ENCODE data around the gene ZPBP.

Gene ZPBP

DNA sequence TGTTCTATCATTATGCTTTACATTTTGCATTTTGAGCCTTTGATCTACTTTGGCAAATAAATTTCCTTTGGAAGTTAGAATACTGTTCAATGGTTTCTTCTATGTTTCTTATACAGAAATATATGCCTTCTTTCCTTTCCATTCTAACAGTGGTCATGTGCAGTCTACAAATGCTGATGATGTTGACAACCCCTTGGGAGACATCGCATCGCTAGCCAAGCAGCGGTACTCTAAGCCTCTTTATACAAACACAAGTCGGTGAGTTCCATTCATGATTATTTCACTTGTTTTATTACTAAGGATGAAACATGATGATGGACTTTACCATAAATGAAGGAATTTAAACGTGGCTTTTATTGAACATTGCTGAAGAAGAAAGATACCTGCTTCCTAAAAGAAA lies 48.1 kb upstream of the ZPBP start:
- peak overlapping the region; percentile 69 for H3K4me3 ChIP-seq (ENCODE audit: low read length)
- no peaks in the 10 kb centered on the region for H3K27me3 ChIP-seq (ENCODE audit: low read depth, low read length)
- H3K4me1 ChIP-seq (ENCODE audit: low read length), result peaks cover 50% of the 10 kb centered on the region
- peak overlapping the region; percentile 24; the same call in 1 of the 2 replicates for H3K9ac ChIP-seq (ENCODE audit: low read length)
- no peaks in the 10 kb centered on the region for H3K79me2 ChIP-seq (ENCODE audit: low read length)
- H3K9me3 ChIP-seq (ENCODE audit: insufficient read depth, low read length), result peaks cover 5% of the 10 kb centered on the region; the same call in 1 of the 2 replicates
- peak overlapping the region; percentile 31 for H2AFZ ChIP-seq (ENCODE audit: low read depth, low read length)
- no peak for TF ChIP-seq EZH2phosphoT487 (IDR thresholded peaks at IDR 0.05; ENCODE audit: low read depth)
- TF ChIP-seq, protein P1, sequence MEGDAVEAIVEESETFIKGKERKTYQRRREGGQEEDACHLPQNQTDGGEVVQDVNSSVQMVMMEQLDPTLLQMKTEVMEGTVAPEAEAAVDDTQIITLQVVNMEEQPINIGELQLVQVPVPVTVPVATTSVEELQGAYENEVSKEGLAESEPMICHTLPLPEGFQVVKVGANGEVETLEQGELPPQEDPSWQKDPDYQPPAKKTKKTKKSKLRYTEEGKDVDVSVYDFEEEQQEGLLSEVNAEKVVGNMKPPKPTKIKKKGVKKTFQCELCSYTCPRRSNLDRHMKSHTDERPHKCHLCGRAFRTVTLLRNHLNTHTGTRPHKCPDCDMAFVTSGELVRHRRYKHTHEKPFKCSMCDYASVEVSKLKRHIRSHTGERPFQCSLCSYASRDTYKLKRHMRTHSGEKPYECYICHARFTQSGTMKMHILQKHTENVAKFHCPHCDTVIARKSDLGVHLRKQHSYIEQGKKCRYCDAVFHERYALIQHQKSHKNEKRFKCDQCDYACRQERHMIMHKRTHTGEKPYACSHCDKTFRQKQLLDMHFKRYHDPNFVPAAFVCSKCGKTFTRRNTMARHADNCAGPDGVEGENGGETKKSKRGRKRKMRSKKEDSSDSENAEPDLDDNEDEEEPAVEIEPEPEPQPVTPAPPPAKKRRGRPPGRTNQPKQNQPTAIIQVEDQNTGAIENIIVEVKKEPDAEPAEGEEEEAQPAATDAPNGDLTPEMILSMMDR (IDR thresholded peaks at IDR 0.05; ENCODE audit: low read depth, low read length), result no peak
- H3K27ac ChIP-seq (ENCODE audit: low read length), result no peak overlapping the region
- H4K20me1 ChIP-seq (ENCODE audit: insufficient read depth, low read length), result no peaks in the 10 kb centered on the region
- H3K36me3 ChIP-seq (replicated peaks; ENCODE audit: low read depth, low read length), result no peaks in the 10 kb centered on the region
- peak overlapping the region; percentile 79 for H3K4me2 ChIP-seq (ENCODE audit: low read length)

DNA sequence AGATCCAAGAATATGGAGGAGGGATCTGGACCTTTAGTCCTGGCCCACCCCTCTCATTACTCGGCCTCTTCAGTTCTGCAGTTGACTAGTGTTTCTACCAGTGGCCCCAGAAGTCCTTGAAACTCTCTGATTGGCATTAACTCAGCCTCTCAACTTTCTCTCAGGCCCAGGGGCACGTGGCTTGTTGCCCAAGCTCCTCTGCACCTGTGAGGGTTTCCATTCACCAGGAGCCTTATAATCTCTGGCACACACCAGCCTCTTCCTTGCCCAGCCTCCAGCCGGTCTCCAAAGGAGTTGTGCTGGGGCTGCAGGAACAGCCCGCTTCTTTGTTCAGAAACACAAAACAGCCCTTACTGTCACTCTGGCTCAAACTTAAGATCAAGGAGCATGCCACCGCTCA lies 47.6 kb upstream of the ZPBP start:
- TF ChIP-seq, protein P1 (IDR thresholded peaks at IDR 0.05; ENCODE audit: low read depth, low read length), result no peak
- TF ChIP-seq EZH2phosphoT487 (IDR thresholded peaks at IDR 0.05; ENCODE audit: low read depth), result no peak
- H4K20me1 ChIP-seq (ENCODE audit: insufficient read depth, low read length), result no peaks in the 10 kb centered on the region
- peaks cover 47% of the 10 kb centered on the region for H3K4me1 ChIP-seq (ENCODE audit: low read length)
- 0 out of 2 replicates have a peak overlapping the region, but pooled peaks have one; percentile 31 for H2AFZ ChIP-seq (ENCODE audit: low read depth, low read length)
- H3K36me3 ChIP-seq (replicated peaks; ENCODE audit: low read depth, low read length), result no peaks in the 10 kb centered on the region
- no peak overlapping the region for H3K9ac ChIP-seq (ENCODE audit: low read length)
- no peaks in the 10 kb centered on the region for H3K27me3 ChIP-seq (ENCODE audit: low read depth, low read length)
- H3K9me3 ChIP-seq (ENCODE audit: insufficient read depth, low read length), result peaks cover 5% of the 10 kb centered on the region; the same call in 1 of the 2 replicates
- H3K4me2 ChIP-seq (ENCODE audit: low read length), result 0 out of 2 replicates have a peak overlapping the region, but pooled peaks have one; percentile 79
- no peaks in the 10 kb centered on the region for H3K79me2 ChIP-seq (ENCODE audit: low read length)
- H3K4me3 ChIP-seq (ENCODE audit: low read length), result no peak overlapping the region
- no peak overlapping the region for H3K27ac ChIP-seq (ENCODE audit: low read length)

DNA sequence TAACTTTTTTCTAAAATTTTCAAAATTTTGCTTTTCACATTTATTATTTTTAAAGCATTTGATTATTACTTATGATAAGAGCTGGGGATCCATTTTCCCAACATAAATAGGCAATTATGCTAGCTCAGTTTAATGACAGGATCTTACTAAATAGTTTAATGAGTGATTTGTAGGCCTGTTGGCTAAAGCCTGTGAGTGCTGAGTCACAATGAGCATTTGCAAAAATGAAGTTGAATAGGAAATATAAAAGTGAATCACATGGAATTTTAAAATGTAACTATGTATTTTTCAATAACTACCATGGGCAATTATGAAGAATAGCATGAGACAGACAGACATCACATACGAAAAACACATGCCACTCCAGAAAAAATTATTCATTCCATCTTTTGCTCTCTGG lies 45.1 kb upstream of the ZPBP start:
- Histone ChIP-seq H3K4me2 (ENCODE audit: low read length) (no peak overlapping the region), H3K4me1 (ENCODE audit: low read length) (peaks cover 22% of the 10 kb centered on the region), H3K9ac (ENCODE audit: low read length) (no peak overlapping the region), H3K9me3 (ENCODE audit: insufficient read depth, low read length) (0 out of 2 replicates have a peak, but pooled peaks cover 5% of the 10 kb centered on the region), H3K27me3 (ENCODE audit: low read depth, low read length) (no peaks in the 10 kb centered on the region), H2AFZ (ENCODE audit: low read depth, low read length) (no peak overlapping the region), H3K4me3 (ENCODE audit: low read length) (no peak overlapping the region), H3K36me3 (replicated peaks; ENCODE audit: low read depth, low read length) (no peaks in the 10 kb centered on the region), H3K27ac (ENCODE audit: low read length) (no peak overlapping the region), H3K79me2 (ENCODE audit: low read length) (no peaks in the 10 kb centered on the region), H4K20me1 (ENCODE audit: insufficient read depth, low read length) (no peaks in the 10 kb centered on the region)
- no peak for TF ChIP-seq EZH2phosphoT487 (IDR thresholded peaks at IDR 0.05; ENCODE audit: low read depth)
- TF ChIP-seq, protein P1 (IDR thresholded peaks at IDR 0.05; ENCODE audit: low read depth, low read length), result no peak

DNA sequence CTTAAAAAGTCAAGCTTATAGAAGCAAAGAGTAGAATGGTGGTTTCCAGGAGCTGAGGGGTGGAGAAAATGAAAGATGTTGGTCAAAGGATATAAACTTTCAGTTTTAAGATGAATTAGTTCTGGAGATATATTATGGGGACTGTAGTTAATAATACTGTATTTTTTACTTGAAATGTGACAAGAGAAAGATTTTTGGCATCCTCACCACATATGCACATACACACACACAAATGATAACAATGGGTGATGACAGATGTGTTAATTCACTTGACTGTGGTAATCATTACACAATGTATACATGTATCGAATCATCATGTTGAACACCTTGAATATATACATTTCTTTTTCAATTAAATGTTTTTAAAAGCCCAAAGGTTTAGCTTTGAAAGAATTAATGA lies 32.7 kb upstream of the ZPBP start:
- no peak for TF ChIP-seq EZH2phosphoT487 (IDR thresholded peaks at IDR 0.05; ENCODE audit: low read depth)
- TF ChIP-seq, protein P1 (IDR thresholded peaks at IDR 0.05; ENCODE audit: low read depth, low read length), result no peak

More for the DNA sequence above, 32.7 kb upstream of the ZPBP start:
- H3K4me1 ChIP-seq (ENCODE audit: low read length), result peaks cover 7% of the 10 kb centered on the region
- no peaks in the 10 kb centered on the region for H3K36me3 ChIP-seq (replicated peaks; ENCODE audit: low read depth, low read length)
- no peaks in the 10 kb centered on the region for H3K27me3 ChIP-seq (ENCODE audit: low read depth, low read length)
- no peaks in the 10 kb centered on the region for H3K79me2 ChIP-seq (ENCODE audit: low read length)
- no peak overlapping the region for H3K9ac ChIP-seq (ENCODE audit: low read length)
- no peak overlapping the region for H2AFZ ChIP-seq (ENCODE audit: low read depth, low read length)
- no peak overlapping the region for H3K4me3 ChIP-seq (ENCODE audit: low read length)
- no peak overlapping the region for H3K4me2 ChIP-seq (ENCODE audit: low read length)
- no peaks in the 10 kb centered on the region for H4K20me1 ChIP-seq (ENCODE audit: insufficient read depth, low read length)
- H3K9me3 ChIP-seq (ENCODE audit: insufficient read depth, low read length), result no peaks in the 10 kb centered on the region
- H3K27ac ChIP-seq (ENCODE audit: low read length), result no peak overlapping the region

Measured in OCI-LY3 (cell line).